A549 (cell line): ENCODE data around the gene TBCEL.

ENCODE experiments used
- BHLHE40 ChIP-seq: IDR thresholded peaks from 2 replicates; pipeline ENCODE4 v1.6.1; 2012; ENCODE audit warnings: low read depth, low read length, inconsistent platforms
- CBX8 ChIP-seq: fragments of 200-600 bp; sonication (generic); IDR thresholded peaks from 2 replicates; pipeline ENCODE4 v1.6.1; 2016
- CEBPB ChIP-seq, 2 experiments: fragments of >200 bp in 1 of 2; sonication (Bioruptor Twin) in 1 of 2; formaldehyde crosslinking in 1 of 2; IDR thresholded peaks; 2 replicates each; pipeline ENCODE4 v1.6.1; 2012 to 2016
- CTCF ChIP-seq: fragments of >200 bp; sonication (Bioruptor Twin); formaldehyde crosslinking; IDR thresholded peaks from 3 replicates; pipeline ENCODE4 v1.5.1; 2016
- EHF ChIP-seq: fragments of 250-450 bp; sonication (Bioruptor Pico); IDR thresholded peaks from 2 replicates; pipeline ENCODE4 v1.5.0; 2020; ENCODE audit warnings: mild to moderate bottlenecking
- EP300 ChIP-seq, 2 experiments: fragments of >200 bp; sonication (Bioruptor Twin); formaldehyde crosslinking; IDR thresholded peaks; 2 replicates in 1 of 2; 3 replicates in 1 of 2; pipeline ENCODE4 v1.6.1; 2016 to 2017
- HDAC2 ChIP-seq: fragments of 200-600 bp; sonication (generic); IDR thresholded peaks from 2 replicates; pipeline ENCODE4 v1.6.1; 2016
- NFE2L2 ChIP-seq: fragments of 150-350 bp; conservative IDR thresholded peaks from 2 replicates; pipeline ENCODE4 v1.6.1; 2014; ENCODE audit warnings: low read length
- POLR2A ChIP-seq: IDR thresholded peaks from 2 replicates; pipeline ENCODE4 v1.6.1; 2012; ENCODE audit warnings: mild to moderate bottlenecking, low read length
- POLR2AphosphoS2 ChIP-seq: conservative IDR thresholded peaks from 2 replicates; pipeline ENCODE4 v1.6.1; 2012; ENCODE audit warnings: low read length, improper control_type of control experiment, inconsistent platforms
- SMC3 ChIP-seq: fragments of >200 bp; sonication (Bioruptor Twin); formaldehyde crosslinking; IDR thresholded peaks from 3 replicates; pipeline ENCODE4 v1.6.1; 2018; ENCODE audit warnings: inconsistent platforms
- TF ChIP-seq, protein P1 (sequence below): fragments of 200-600 bp; sonication (generic); IDR thresholded peaks from 2 replicates; pipeline ENCODE4 v1.6.1; 2016; ENCODE audit warnings: antibody characterized with exemption, mild to moderate bottlenecking, moderate library complexity
- TF ChIP-seq, protein P2 (sequence below): fragments of 150-350 bp; IDR thresholded peaks from 2 replicates; pipeline ENCODE4 v1.6.1; 2014; ENCODE audit warnings: low read depth, mild to moderate bottlenecking, low read length

- TF ChIP-seq BHLHE40 (no peak), CTCF (no peak), POLR2A (no peak), HDAC2 (no peak), EP300 (IDR thresholded peaks at IDR 0.05) (no peak), SMC3 (no peak), POLR2AphosphoS2 (no peak), CBX8 (no peak), NFE2L2 (no peak), CEBPB (IDR thresholded peaks at IDR 0.05) (no peak), EHF (no peak)
- TF ChIP-seq, protein P1, sequence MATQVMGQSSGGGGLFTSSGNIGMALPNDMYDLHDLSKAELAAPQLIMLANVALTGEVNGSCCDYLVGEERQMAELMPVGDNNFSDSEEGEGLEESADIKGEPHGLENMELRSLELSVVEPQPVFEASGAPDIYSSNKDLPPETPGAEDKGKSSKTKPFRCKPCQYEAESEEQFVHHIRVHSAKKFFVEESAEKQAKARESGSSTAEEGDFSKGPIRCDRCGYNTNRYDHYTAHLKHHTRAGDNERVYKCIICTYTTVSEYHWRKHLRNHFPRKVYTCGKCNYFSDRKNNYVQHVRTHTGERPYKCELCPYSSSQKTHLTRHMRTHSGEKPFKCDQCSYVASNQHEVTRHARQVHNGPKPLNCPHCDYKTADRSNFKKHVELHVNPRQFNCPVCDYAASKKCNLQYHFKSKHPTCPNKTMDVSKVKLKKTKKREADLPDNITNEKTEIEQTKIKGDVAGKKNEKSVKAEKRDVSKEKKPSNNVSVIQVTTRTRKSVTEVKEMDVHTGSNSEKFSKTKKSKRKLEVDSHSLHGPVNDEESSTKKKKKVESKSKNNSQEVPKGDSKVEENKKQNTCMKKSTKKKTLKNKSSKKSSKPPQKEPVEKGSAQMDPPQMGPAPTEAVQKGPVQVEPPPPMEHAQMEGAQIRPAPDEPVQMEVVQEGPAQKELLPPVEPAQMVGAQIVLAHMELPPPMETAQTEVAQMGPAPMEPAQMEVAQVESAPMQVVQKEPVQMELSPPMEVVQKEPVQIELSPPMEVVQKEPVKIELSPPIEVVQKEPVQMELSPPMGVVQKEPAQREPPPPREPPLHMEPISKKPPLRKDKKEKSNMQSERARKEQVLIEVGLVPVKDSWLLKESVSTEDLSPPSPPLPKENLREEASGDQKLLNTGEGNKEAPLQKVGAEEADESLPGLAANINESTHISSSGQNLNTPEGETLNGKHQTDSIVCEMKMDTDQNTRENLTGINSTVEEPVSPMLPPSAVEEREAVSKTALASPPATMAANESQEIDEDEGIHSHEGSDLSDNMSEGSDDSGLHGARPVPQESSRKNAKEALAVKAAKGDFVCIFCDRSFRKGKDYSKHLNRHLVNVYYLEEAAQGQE = no peak
- TF ChIP-seq, protein P2, sequence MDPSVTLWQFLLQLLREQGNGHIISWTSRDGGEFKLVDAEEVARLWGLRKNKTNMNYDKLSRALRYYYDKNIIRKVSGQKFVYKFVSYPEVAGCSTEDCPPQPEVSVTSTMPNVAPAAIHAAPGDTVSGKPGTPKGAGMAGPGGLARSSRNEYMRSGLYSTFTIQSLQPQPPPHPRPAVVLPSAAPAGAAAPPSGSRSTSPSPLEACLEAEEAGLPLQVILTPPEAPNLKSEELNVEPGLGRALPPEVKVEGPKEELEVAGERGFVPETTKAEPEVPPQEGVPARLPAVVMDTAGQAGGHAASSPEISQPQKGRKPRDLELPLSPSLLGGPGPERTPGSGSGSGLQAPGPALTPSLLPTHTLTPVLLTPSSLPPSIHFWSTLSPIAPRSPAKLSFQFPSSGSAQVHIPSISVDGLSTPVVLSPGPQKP = no peak
Measured at GRCh38 chr11:121066623-121067022, 42.7 kb downstream of the TBCEL start.
